DND-41 (cell line): ENCODE measurements around the gene CD1D.

Experiments used
- EZH2 ChIP-seq: IDR thresholded peaks from 3 replicates; pipeline ENCODE4 v1.6.1; 2012; ENCODE audit warnings: borderline replicate concordance, low read depth, mild to moderate bottlenecking, moderate library complexity, low read length, inconsistent platforms; ENCODE audit not compliant: severe bottlenecking
- TF ChIP-seq, protein P1 (sequence below): IDR thresholded peaks from 2 replicates; pipeline ENCODE4 v1.5.1; 2012; ENCODE audit warnings: borderline replicate concordance, low read length, moderate library complexity, mild to moderate bottlenecking; ENCODE audit not compliant: poor library complexity, severe bottlenecking; ENCODE audit errors: extremely low read depth

DNA sequence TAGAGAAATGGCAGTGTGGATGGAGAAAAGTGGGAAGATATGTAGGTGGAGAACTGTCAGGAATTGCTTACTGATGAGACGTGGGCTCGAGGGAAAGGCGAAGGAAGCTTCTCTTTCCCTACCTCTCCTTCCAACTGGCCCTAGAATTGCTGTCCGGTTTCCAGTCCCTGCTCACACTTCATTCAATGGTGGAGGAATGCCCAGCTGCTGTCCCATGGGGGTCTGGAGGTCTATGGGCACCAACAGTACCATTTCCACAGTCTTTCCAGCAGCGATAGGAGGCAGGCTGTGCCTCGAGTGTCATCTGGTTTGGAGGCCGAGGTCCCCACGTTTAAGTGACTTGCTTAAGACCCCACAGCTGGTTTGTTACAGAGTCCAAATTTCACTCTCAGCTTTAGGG is 31.5 kb upstream of the CD1D start:
- TF ChIP-seq, protein P1, sequence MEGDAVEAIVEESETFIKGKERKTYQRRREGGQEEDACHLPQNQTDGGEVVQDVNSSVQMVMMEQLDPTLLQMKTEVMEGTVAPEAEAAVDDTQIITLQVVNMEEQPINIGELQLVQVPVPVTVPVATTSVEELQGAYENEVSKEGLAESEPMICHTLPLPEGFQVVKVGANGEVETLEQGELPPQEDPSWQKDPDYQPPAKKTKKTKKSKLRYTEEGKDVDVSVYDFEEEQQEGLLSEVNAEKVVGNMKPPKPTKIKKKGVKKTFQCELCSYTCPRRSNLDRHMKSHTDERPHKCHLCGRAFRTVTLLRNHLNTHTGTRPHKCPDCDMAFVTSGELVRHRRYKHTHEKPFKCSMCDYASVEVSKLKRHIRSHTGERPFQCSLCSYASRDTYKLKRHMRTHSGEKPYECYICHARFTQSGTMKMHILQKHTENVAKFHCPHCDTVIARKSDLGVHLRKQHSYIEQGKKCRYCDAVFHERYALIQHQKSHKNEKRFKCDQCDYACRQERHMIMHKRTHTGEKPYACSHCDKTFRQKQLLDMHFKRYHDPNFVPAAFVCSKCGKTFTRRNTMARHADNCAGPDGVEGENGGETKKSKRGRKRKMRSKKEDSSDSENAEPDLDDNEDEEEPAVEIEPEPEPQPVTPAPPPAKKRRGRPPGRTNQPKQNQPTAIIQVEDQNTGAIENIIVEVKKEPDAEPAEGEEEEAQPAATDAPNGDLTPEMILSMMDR, result no peak
- TF ChIP-seq EZH2, result no peak
